ENCODE measurements around the gene LCAT. TPM values are rescaled to one million over a fixed set of nuclear protein-coding genes. Genes with fewer than 3 reads are reported as not detected.

Gene LCAT
- total and polyA plus RNA-seq, 4 donors: 45.7 to 201 (median 113) TPM

- H3K36me3 ChIP-seq (ENCODE audit: control insufficient read depth in 4 of 4, insufficient read depth in 3 of 4, low read depth in 1 of 4, low read length in 3 of 4): peaks cover 10 to 50% (median 23%) of the 10 kb centered on the region in 4 donors
- 91% methylated on average over 24 of the region's 24 CpGs for WGBS
- TF ChIP-seq YY1 (IDR thresholded peaks at IDR 0.05) (no peak), JUND (IDR thresholded peaks at IDR 0.05) (no peak), FOXA1 (IDR thresholded peaks at IDR 0.05) (no peak), ZBTB33 (IDR thresholded peaks at IDR 0.05) (no peak), SP1 (IDR thresholded peaks at IDR 0.05) (no peak), TAF1 (conservative IDR thresholded peaks at IDR 0.05) (no peak), CTCF (IDR thresholded peaks at IDR 0.05; ENCODE audit: low read depth, low read length, missing input control) (no peak), NR2F2 (IDR thresholded peaks at IDR 0.05) (no peak), HNF4A (conservative IDR thresholded peaks at IDR 0.05) (no peak), REST (IDR thresholded peaks at IDR 0.05) (no peak)
- DNase-seq (ENCODE audit: low spot score): no peak
- no peak overlapping the region for H3K4me3 ChIP-seq (ENCODE audit: low read depth in 1 of 3, low read length in 3 of 3)
- H3K9me3 ChIP-seq (ENCODE audit: control insufficient read depth in 4 of 4, low read length in 3 of 4): no peaks in the 10 kb centered on the region
- H3K27me3 ChIP-seq (ENCODE audit: control insufficient read depth in 4 of 4, insufficient read depth in 4 of 4, low read length in 3 of 4): no peaks in the 10 kb centered on the region
- peaks cover 9 to 42% (median 27%) of the 10 kb centered on the region in 4 donors for H3K4me1 ChIP-seq (ENCODE audit: control insufficient read depth in 4 of 4, insufficient read depth in 4 of 4, low read length in 3 of 4)
- no peak overlapping the region for H3K9ac ChIP-seq (ENCODE audit: low read depth in 1 of 2, low read length in 2 of 2)
- no peak overlapping the region for H3K27ac ChIP-seq (ENCODE audit: low read depth in 1 of 2, low read length in 2 of 2)
Measured at GRCh38 chr16:67945392-67945933, 1.5 kb upstream of the LCAT start.

- Histone ChIP-seq H3K27me3 (ENCODE audit: control insufficient read depth in 4 of 4, insufficient read depth in 4 of 4, low read length in 3 of 4) (no peaks in the 10 kb centered on the region), H3K9me3 (ENCODE audit: control insufficient read depth in 4 of 4, low read length in 3 of 4) (no peaks in the 10 kb centered on the region), H3K27ac (ENCODE audit: low read depth in 1 of 2, low read length in 2 of 2) (peak overlapping the region; percentile 71 to 85), H3K9ac (ENCODE audit: low read depth in 1 of 2, low read length in 2 of 2) (no peak overlapping the region), H3K4me3 (ENCODE audit: low read depth in 1 of 3, low read length in 3 of 3) (no peak overlapping the region), H3K4me1 (ENCODE audit: control insufficient read depth in 4 of 4, insufficient read depth in 4 of 4, low read length in 3 of 4) (peaks cover 9 to 49% (median 32%) of the 10 kb centered on the region in 4 donors), H3K36me3 (ENCODE audit: control insufficient read depth in 4 of 4, insufficient read depth in 3 of 4, low read depth in 1 of 4, low read length in 3 of 4) (peaks cover 12 to 46% (median 21%) of the 10 kb centered on the region in 4 donors)
- DNase-seq (ENCODE audit: low spot score): no peak
- 95% methylated on average over 24 of the region's 24 CpGs for WGBS
- TF ChIP-seq JUND (IDR thresholded peaks at IDR 0.05) (no peak), HNF4G (IDR thresholded peaks at IDR 0.05) (no peak), MAX (IDR thresholded peaks at IDR 0.05) (no peak), TAF1 (conservative IDR thresholded peaks at IDR 0.05) (no peak), ZBTB33 (IDR thresholded peaks at IDR 0.05) (no peak), RAD21 (IDR thresholded peaks at IDR 0.05) (no peak), GABPA (IDR thresholded peaks at IDR 0.05 in 1 of 2, conservative IDR thresholded peaks at IDR 0.05 in 1 of 2) (no peak), FOXA1 (IDR thresholded peaks at IDR 0.05) (no peak), NR2F2 (IDR thresholded peaks at IDR 0.05) (no peak), RXRA (IDR thresholded peaks at IDR 0.05) (no peak), CTCF (IDR thresholded peaks at IDR 0.05; ENCODE audit: low read depth, low read length, missing input control) (no peak), EGR1 (IDR thresholded peaks at IDR 0.05; ENCODE audit: low read depth in 2 of 2) (no peak)
Measured at GRCh38 chr16:67944690-67945391, 921 bp upstream of the LCAT start.

All from liver (tissue), 9 donors.